GF-D8 (cell line): ENCODE measurements around the gene EVI2A.
"Not testable (repeated sequence)": the region's sequence is repeated elsewhere in the genome, so short reads cannot be mapped to it uniquely, and the experiment has no call there.

Source experiments
- DNase-seq: peaks from one replicate; lab custom pipeline; 2025; lab: John Stamatoyannopoulos, UW

The EVI2A gene

DNA sequence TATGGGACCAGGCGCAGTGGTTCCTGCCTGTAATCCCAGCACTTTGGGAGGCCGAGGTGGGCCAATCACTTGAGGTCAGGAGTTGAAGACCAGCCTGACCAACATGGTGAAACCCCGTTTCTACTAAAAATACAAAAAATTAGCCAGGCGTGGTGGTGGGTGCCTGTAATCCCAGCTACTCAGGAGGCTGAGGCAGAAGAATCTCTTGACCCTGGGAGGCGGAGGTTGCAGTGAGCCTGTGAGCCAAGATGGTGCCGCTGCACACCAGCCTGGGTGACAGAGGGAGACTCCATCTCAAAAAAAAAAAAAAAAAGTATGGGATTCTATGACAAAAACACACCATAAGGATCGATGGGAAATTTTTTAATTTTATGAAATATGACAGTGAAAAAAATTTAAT lies 9.2 kb downstream of the EVI2A start:
- DNase-seq, result not testable (repeated sequence)

DNA sequence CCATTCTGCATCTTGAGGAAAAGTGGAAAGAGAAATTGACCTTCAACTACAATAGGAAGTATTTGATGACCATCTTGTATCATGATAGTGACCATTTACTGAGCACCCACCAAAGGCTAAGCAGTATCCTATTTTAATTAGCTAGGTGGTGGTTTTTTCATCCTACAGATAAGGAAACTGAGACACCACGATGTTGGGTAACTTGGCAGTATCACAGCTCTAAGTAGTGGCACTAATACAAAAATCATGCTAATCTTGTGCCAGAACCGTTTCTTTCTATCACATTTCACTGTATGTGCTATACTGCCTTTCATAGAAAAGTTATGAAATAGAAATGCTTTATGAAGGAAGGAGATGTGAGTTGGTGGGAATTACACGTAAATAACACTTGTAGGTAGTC lies 9.9 kb downstream of the EVI2A start:
- DNase-seq, result peak; percentile 2

DNA sequence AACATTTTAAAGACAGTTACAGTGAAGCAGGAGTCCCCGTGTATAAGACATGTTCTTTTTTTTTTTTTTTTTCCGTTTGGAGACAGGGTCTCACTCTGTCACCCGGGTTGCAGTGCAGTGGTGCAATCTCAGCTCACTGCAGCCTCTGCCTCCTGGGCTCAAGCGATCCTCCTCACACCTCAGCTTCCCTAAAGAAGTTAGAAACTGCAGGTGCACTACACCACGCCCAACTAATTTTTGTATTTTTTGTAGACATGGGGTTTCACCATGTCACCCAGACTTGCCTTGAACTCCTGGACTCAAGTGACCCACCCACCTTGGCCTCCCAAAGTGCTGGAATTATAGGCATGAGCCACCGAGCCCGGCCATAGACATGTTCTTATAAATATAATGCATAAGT lies 10.5 kb downstream of the EVI2A start:
- peak; percentile 18 for DNase-seq

DNA sequence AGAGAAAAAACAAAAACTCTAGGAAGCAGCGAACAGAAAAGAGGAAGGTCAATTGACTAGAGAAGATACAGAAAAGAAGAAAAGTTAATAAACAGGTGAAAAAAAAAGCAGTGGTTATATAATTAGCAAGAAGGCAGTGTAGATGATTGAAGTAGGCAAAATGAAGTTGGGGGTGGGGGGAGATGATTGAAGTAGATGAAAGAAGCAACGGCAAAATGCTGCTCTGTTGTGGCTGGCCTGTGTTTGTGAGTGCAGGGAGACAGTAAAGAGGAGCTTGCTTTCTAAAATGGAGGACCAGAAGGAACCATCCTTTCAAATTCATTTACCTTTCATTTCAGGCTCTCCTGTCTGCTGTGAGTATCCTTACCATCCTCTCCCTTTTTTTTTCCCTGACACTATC lies 11.2 kb downstream of the EVI2A start:
- DNase-seq, result no peak

DNA sequence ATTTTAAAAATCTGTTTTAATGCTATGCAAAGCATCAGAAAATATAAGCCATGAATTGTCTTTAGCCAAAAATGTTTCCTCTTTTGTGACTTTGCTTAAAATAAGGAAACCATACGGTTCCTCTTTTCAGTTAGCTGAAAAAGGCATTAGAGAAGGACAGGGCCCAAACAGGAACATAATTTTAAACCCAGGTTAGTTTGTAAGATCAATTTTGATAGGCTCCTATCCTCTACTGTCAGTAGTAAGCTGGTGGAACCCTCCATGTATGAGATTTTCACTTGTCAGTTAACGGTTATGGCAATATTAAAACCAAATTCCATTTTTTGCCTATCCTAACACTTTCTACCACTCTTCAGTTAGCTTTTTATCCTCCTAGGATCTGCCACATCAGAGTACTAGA lies 11.9 kb downstream of the EVI2A start:
- DNase-seq, result peak; percentile 70

DNA sequence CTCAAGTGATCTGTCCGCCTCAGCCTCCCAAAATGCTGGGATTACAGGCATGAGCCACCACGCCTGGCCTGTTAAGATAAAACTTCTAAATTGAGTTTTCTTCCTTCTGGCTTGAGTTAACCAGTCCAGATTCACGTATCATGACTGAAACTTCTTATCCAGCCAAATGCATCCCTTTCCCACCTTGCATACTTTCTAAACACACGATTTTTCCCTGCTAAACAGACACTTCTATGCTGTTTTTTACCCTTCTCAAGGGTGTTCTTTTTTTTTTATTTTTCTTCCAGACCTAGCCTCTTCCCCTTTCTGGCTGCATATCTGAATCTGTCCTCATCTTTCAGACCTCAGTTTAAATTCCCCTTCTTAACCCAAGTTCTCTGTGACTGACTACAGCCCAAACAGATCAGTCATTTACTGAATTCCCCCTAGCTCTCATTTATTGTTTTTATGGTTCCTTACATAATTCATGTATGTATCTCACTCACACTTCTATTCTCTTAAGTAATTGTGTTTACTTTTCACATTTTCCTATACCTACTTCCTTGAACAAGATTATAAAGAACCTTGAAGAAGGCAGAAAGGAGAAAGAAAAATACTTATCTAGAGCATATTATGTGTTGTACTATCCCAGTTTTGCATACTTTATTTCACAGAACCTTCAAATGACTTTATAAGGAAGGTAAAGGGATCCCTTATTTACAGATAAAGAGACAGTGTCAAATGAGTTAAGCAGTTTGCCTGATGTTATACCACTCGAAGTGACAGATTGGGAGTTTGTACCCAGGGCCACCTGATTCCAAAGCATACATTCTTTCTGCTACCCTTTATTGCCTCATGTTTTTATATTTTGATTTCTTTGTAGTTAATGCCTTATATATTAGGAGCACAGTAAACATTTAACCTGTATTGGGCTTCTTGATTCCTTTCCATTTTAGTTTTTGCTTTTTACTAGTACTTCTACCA lies 12.8 kb downstream of the EVI2A start:
- peak; percentile 25 for DNase-seq

DNA sequence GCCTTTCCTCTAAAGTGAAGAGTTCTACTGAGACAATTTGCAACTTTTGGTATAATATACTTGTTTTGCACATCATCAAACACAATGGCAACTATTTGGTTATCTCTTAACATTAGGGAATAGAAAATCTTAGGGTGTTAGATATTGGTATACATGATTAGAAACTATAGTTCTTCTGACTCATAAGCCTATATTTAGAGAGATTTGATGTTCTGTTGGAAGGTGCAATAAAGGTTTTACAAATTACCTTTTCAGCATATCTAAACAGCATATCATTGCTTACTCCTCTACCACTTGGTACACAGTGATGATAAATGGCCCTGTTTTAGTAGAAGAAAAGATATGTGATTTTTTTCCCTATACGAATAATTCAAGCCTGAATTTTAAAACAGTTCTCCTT lies 13.8 kb downstream of the EVI2A start:
- DNase-seq, result no peak

DNA sequence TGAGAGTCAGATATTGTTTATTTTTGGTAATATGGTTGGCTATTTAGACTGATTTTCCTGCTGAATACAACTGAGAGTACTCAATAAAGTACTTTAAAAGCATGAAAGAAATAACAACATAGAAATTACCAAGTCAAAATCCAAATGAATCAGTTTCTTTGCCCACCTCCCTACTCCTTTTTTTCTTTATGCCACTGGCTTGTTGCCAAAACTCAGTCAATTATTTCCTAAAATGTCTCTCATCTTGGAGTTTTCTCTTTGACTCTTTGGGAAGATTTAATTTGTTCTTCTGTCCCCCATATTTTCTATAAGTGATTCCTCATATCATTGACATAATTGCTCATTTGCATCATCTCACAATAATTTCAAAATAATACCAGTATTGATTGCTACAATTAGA lies 21.8 kb downstream of the EVI2A start:
- no peak for DNase-seq

DNA sequence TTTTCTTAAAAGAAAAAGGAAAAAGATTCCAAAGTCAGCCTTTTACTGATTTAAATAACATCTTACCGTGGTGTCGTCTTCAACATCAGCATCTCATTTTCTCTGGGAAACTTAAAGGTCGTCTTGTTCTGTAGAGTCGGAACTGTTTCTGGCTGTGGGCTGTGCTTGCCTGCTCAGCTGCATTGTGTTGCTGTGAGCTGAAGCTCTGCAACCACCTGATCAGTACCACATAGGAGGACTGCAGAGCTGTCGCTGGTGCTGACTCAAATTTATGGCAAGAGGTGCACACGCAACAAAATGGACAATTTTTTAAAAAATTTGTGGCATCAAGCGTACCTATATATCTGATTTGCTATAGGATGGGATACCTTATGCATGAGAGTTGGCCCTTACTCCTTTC lies 24.3 kb downstream of the EVI2A start, which contains the start of gene OMG:
TSS of gene OMG (minus strand) at position 150 of the 400 bp plus-strand sequence. CDS start 908 bp downstream, outside the sequence.
- DNase-seq, result no peak

DNA sequence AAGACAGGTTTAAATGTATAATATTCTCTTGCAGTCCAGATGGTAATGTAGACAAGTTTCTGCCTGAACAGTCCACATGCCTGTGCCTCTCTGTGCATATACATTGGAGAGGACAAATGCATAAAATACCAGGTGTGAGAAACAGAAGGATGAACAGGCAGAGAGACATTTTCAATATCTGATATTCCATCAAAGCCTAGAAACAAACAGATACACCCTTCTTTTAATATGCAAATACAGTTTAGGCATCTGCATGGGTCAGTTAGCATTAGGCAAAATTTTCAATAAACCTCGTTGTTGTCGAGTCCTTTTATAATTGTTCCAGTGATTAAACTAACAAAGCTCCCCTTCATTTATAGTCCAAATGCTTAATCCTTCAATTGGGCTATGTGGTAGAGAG lies 25.3 kb downstream of the EVI2A start:
- DNase-seq, result no peak

DNA sequence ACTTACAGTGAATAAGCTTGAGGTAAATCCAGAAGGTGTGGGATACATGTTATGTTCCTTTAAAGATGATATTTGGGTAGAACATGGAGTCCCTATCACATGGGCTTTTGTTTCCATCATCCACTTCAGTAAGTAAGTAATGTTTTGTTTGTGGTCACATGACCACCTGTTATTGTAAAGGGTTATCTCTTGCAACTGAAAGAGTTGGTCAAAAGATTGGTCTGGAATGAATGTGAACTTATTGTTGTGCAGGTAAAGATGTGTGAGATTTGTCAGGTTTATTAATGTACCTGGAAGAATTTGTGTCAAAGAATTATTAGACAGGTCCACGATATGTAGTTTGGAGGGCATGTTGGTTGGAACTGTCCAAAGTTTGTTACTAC lies 25.9 kb downstream of the EVI2A start:
- no peak for DNase-seq

DNA sequence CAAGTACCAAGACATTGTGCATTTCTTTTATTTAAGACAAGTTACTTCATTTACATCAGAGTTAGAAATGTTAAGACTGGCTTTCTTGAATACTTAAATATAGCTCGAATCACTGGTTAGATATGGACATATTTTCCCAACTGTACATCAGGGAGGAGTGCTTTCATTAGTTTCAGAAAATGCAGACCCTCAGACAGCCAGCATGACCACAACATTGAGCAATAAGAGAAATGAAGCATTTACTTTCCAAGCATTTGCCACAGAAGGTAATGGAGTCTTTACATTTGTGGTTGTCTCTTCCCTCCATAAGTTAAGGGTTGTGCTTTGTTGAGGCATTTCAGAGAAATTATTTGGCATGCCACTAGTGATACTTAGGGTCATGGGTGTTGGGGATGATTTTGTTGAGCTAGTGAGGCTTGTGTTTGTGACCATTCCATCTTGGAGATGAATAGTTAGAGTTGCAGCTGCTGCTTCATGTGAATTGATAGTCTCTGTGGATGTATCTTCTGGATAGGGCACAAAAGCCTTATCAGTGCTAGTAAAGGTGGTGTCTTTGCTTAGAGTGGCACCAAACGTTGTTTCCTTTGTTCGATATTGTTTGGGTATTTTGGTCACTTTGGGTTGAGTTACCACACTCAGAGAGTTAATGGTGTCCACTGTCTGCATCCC lies 26.5 kb downstream of the EVI2A start:
- DNase-seq, result peak; percentile 0

DNA sequence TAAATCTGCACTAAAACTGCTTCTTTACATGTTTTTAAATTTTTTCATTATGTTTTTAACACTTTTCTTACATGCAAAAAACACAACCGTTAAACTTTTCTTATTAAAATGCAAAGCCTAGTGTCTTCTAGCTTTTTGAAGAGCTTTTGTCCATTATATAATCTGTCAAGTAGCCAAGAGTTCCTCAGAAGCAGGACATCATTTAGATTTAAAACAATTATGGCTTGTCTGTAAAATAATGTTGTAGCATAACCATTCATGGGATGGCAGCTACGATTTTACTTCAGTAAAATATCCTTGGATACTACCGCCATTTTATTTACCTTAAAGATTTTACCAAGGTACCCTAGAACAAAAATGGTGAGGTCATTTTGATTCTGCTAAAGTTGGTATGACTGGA lies 27.2 kb downstream of the EVI2A start:
- no peak for DNase-seq

DNA sequence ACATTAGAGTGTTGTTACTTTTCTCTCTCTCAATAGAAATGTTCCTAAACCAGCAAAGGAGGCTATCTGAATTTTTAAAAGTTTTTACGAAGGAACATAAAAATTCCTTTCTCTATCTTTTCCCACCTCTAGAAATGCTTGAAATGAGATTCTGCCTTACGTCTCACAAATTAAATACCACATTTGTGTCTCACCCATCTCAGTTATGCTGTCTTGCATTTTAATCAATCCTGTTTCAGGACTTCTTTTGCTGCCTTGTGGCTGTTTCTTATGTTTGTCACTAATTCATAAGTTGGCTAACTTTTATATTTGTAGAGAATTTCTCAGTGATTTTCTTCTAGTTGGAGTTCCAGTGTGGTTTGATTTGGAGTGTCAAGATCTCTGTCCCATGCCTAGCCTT lies 27.8 kb downstream of the EVI2A start:
- no peak for DNase-seq

DNA sequence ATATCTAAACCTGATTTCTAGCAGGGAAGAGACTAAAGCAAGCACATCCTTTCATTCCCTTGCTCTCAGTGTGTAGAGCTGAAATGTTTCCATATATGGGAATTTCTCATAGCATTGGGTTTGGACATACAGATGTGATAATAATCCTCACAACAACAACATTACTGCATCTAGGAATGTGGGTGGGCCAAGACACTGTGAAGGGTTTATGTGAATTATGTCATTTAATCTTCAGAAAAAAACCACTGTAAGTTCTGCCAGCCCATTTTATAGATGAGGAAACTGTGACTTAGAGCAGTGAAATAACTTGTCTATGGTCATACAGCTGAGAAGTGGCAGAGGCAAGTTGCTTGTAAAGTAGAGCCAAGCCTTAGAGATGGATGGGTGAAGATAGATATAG lies 29.6 kb downstream of the EVI2A start:
- DNase-seq, result no peak

DNA sequence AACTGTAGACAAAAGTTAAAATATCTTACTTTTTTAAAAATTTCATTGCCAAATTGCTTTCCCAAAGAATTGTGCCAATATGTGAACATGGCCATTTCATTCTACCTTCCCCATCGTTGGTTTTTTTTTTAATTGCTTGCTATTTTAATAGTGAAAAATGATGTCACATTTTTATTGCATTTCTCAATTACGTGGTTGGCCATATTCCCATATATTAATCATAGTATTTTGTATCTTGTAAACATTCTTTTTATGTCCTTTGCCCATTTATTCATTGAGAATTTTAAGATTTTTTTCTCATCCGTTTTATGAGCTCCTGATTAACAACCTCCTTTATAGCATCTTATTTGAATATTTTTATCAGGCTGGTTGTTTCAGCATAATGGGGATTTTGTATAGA lies 31.6 kb downstream of the EVI2A start:
- DNase-seq, result no peak

DNA sequence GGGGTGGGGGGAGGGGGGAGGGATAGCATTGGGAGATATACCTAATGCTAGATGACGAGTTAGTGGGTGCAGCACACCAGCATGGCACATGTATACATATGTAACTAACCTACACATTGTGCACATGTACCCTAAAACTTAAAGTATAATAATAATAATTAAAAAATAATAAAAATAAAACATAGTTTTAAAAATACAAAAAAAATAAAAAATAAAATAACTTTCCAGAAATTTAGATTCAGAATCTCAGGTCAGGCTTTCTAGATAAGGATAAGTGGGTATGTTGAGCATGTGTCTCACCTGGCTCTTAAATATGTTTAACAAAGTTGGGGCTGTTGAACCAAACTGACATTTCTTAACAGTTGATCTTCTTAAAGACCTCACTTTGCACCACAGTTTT lies 33.5 kb downstream of the EVI2A start:
- DNase-seq, result not testable (repeated sequence)

DNA sequence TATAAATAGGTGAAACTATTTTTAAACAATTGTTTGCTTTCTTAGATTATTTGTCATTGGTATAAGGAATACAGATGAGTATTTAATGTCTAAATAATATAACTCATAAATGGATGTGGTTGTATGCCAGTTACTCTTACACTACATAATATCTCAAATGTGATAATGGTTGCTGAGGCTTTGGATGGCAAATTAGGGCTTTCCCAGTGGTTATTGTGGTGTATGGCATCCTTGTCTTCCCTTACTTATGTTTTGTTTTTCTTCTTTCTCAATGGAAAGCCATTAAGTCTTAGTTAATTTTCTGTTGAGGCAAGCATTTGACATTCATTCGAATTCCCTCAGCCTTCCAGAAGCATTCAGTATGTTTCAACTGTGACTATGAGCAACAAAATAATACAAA lies 34.8 kb downstream of the EVI2A start:
- no peak for DNase-seq

DNA sequence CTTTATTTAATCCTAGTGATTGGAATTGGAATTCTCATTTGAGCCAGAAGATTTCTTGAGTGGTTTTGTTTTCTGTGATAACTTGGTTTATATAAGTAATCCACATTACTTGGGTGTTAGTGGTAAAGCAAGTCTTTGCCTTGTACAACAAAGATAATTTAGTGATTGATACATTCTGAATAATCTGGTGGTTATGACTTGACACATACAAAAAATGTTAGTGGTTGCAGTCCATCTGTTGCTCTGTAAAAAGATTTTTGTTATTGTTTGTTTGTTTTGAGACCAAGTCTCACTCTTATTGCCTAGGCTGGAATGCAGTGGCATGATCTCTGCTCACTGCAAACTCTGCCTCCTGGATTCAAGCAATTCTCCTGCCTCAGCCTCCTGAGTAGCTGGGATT lies 37.6 kb downstream of the EVI2A start:
- no peak for DNase-seq

DNA sequence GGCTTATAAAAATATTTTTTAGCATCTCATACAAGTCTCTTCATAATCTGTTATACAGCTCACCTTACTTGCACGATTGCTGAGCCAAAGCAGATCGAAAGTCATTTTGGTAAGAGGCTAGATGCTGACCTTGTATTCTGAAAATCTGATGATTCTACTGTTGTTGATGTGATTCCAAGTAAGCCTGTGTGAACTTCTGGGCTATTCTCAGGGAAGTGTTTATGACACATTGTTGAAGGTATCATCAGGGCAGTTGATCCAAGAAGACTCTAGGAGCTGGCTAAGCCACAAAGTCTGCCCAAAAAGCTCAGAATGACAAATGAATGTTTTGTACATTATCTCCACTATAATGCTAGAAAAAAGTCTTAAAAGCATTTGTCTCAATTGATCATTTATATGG lies 40.4 kb downstream of the EVI2A start:
- DNase-seq, result no peak

DNA sequence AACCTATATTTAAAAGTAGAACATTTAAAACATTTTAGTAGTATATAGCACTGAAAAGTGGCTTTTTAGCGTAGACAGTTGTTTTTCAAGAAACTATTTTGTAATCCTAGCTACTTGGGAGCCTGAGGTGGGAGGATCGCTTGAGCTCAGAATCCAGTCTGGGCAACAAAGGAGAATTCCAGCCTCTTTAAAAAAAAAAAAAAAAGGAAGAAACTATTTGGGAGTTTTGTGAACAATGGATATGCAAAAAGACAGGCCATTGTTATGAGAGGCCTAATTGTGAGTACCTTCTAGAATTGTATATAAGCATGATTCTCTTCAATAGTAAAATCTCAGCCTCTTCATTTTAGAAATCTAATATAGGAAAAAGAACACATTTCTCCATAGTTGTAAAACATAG lies 42.0 kb downstream of the EVI2A start:
- no peak for DNase-seq

DNA sequence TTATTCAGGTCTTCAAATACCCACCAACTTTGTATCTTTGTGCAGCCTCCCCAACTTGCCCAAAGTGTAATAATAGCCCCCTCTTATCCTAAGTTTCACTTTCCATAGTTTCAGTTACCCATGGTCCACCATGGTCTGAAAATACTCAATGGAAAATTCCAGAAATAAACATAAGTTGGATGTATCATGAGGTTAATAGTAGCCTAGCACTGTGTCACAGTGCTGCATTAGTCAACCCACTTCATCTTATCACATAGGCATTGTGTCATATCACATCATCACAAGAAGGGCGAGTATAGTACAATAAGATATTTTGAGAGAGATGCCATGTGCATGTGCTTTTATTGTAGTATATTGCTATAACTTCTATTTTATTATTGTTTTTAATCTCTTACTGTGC lies 46.3 kb downstream of the EVI2A start:
- no peak for DNase-seq

DNA sequence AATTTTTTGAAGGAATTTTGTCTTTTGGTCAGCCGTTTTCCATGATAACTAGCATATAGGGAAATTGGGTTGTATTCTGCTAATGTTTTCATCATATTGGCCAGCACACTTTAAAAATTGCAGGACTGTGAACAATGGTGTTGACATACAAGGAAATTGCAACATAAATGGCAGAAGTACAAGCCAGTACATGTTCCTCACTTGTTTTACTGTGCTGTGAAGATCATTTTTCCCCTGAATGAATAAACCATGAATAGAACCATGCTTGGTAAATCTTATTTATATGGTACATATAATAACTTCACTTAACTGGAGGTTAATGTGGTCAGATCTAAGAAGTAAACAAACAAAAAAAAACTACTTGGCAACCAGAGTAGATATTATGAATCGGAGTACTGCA lies 47.2 kb downstream of the EVI2A start:
- peak; percentile 74 for DNase-seq
